IMR-90 (cell line): ENCODE results near the gene KCNT1. TPM values are rescaled to one million over a fixed set of nuclear protein-coding genes. Genes with fewer than 3 reads are reported as not detected.

Experiments
- ATAC-seq: fragments of 200-7000 bp; cut with Tn5 transposase; 2 replicates; pipeline ENCODE4 v1.9.1; 2020; ENCODE audit warnings: low read depth, mild to moderate bottlenecking, moderate library complexity
- BruUV-seq: library from RNA; stranded (reverse); fragments of 400-500 nt; replicated peaks from 2 replicates; lab custom pipeline; 2021; lab: Mats Ljungman, UMichigan
- CTCF ChIA-PET: fragments of 300-600 bp; formaldehyde crosslinking; extraction: SDS; loops from one replicate; lab custom pipeline; 2021; ENCODE audit warnings: antibody characterized with exemption; lab: Yijun Ruan, JAX
- POLR2A ChIA-PET: fragments of 300-600 bp; sonication (Branson Sonifier 250); formaldehyde crosslinking; loops from one replicate; lab custom pipeline; 2022; ENCODE audit warnings: antibody characterized with exemption; ENCODE audit not compliant: unreplicated experiment; lab: Charles Lee
- DNase-seq: peaks from one replicate; pipeline ENCODE4 v3.0.0; 2013
- H2AFZ ChIP-seq: replicated peaks from 2 replicates; pipeline ENCODE3; 2013; ENCODE audit warnings: low read length, mild to moderate bottlenecking; ENCODE audit not compliant: poor library complexity
- H2AK5ac ChIP-seq: 2 replicates; pipeline ENCODE4 v1.6.1; 2013; ENCODE audit warnings: low read depth, low read length, inconsistent platforms
- H2AK9ac ChIP-seq: replicated peaks from 2 replicates; pipeline ENCODE3; 2013; ENCODE audit warnings: mild to moderate bottlenecking, low read depth, low read length, moderate library complexity; ENCODE audit not compliant: poor library complexity
- H2BK120ac ChIP-seq: 2 replicates; pipeline ENCODE4 v1.6.1; 2013; ENCODE audit warnings: low read depth, low read length, inconsistent platforms
- H2BK15ac ChIP-seq: 3 replicates; pipeline ENCODE4 v1.6.1; 2013; ENCODE audit warnings: low read depth, low read length, inconsistent platforms
- H2BK20ac ChIP-seq: 2 replicates; pipeline ENCODE4 v1.6.1; 2013; ENCODE audit warnings: low read depth, mild to moderate bottlenecking, inconsistent platforms, low read length, moderate library complexity
- H2BK5ac ChIP-seq: 2 replicates; pipeline ENCODE4 v1.6.1; 2013; ENCODE audit warnings: mild to moderate bottlenecking, low read depth, low read length, inconsistent platforms; ENCODE audit not compliant: poor library complexity, severe bottlenecking
- H3K14ac ChIP-seq: replicated peaks from 2 replicates; pipeline ENCODE4 v1.6.1; 2013; ENCODE audit warnings: low read depth, low read length, inconsistent platforms
- H3K18ac ChIP-seq: 2 replicates; pipeline ENCODE4 v1.6.1; 2013; ENCODE audit warnings: low read depth, low read length, control low read depth
- H3K23ac ChIP-seq: 2 replicates; pipeline ENCODE4 v1.6.1; 2013; ENCODE audit warnings: low read depth, low read length, inconsistent platforms
- H3K27ac ChIP-seq: 2 replicates; pipeline ENCODE4 v1.5.1; 2013; ENCODE audit warnings: mild to moderate bottlenecking, control low read depth, low read length; ENCODE audit not compliant: insufficient read depth
- H3K27me3 ChIP-seq: 2 replicates; pipeline ENCODE4 v1.6.1; 2013; ENCODE audit warnings: low read length; ENCODE audit not compliant: control insufficient read depth, insufficient read depth
- H3K36me3 ChIP-seq: 2 replicates; pipeline ENCODE4 v1.6.1; 2013; ENCODE audit warnings: low read length, mixed read lengths; ENCODE audit not compliant: control insufficient read depth, insufficient read depth
- H3K4ac ChIP-seq: 2 replicates; pipeline ENCODE4 v1.6.1; 2013; ENCODE audit warnings: low read depth, low read length, inconsistent platforms
- H3K4me1 ChIP-seq: 2 replicates; pipeline ENCODE4 v1.6.1; 2013; ENCODE audit warnings: low read length, mixed read lengths; ENCODE audit not compliant: control insufficient read depth, insufficient read depth
- H3K4me2 ChIP-seq: 2 replicates; pipeline ENCODE4 v1.6.1; 2013; ENCODE audit warnings: low read depth, mild to moderate bottlenecking, control low read depth, low read length, moderate library complexity
- H3K4me3 ChIP-seq: 2 replicates; pipeline ENCODE4 v1.5.1; 2013; ENCODE audit warnings: low read depth, mild to moderate bottlenecking, control low read depth, low read length, moderate library complexity; ENCODE audit not compliant: insufficient read depth
- H3K56ac ChIP-seq: 2 replicates; pipeline ENCODE4 v1.6.1; 2013; ENCODE audit warnings: low read length, inconsistent platforms; ENCODE audit not compliant: insufficient read depth; ENCODE audit errors: extremely low read depth
- H3K79me1 ChIP-seq, 2 experiments: 2 replicates each; pipeline ENCODE4 v1.6.1; 2013; ENCODE audit warnings: low read length in 2 of 2, inconsistent platforms in 1 of 2, low read depth in 1 of 2
- H3K9ac ChIP-seq: 2 replicates; pipeline ENCODE4 v1.6.1; 2013; ENCODE audit warnings: low read depth, low read length, control low read depth
- H3K9me1 ChIP-seq: 2 replicates; pipeline ENCODE4 v1.6.1; 2013; ENCODE audit warnings: low read length, inconsistent platforms; ENCODE audit not compliant: insufficient read depth
- H3K9me3 ChIP-seq: 2 replicates; pipeline ENCODE4 v1.6.1; 2013; ENCODE audit warnings: low read length; ENCODE audit not compliant: control insufficient read depth, insufficient read depth
- H4K20me1 ChIP-seq: 2 replicates; pipeline ENCODE4 v1.6.1; 2013; ENCODE audit warnings: low read length, inconsistent platforms; ENCODE audit not compliant: insufficient read depth
- H4K5ac ChIP-seq: 2 replicates; pipeline ENCODE4 v1.6.1; 2013; ENCODE audit warnings: mild to moderate bottlenecking, low read depth, low read length, control low read depth
- H4K8ac ChIP-seq, 2 experiments: 2 replicates each; pipeline ENCODE4 v1.6.1; 2013; ENCODE audit warnings: low read depth in 2 of 2, low read length in 2 of 2, control low read depth in 1 of 2, inconsistent platforms in 1 of 2
- H4K91ac ChIP-seq: 2 replicates; pipeline ENCODE4 v1.6.1; 2013; ENCODE audit warnings: low read depth, low read length, inconsistent platforms; ENCODE audit not compliant: insufficient read depth
- CEBPB ChIP-seq: IDR thresholded peaks from 2 replicates; pipeline ENCODE4 v1.6.1; 2012; ENCODE audit warnings: low read depth, low read length, improper control_type of control experiment
- CHD1 ChIP-seq: IDR thresholded peaks from 2 replicates; pipeline ENCODE4 v1.6.1; 2012; ENCODE audit warnings: low read depth, low read length, improper control_type of control experiment
- CTCF ChIP-seq: conservative IDR thresholded peaks from 2 replicates; pipeline ENCODE4 v1.5.1; 2012; ENCODE audit warnings: mild to moderate bottlenecking, low read depth, low read length, improper control_type of control experiment
- ELK1 ChIP-seq: fragments of 150-350 bp; IDR thresholded peaks from 2 replicates; pipeline ENCODE4 v1.6.1; 2016; ENCODE audit warnings: low read depth, mild to moderate bottlenecking, low read length, moderate library complexity, borderline replicate concordance
- FOS ChIP-seq: fragments of 150-350 bp; IDR thresholded peaks from 2 replicates; pipeline ENCODE4 v1.6.1; 2016; ENCODE audit warnings: low read depth, low read length
- MAFK ChIP-seq: IDR thresholded peaks from 2 replicates; pipeline ENCODE4 v1.6.1; 2012; ENCODE audit warnings: low read depth, low read length, improper control_type of control experiment
- MAZ ChIP-seq: IDR thresholded peaks from 2 replicates; pipeline ENCODE4 v1.6.1; 2012; ENCODE audit warnings: low read depth, mild to moderate bottlenecking, low read length, improper control_type of control experiment, moderate library complexity, borderline replicate concordance
- MXI1 ChIP-seq: IDR thresholded peaks from 2 replicates; pipeline ENCODE4 v1.6.1; 2012; ENCODE audit warnings: low read depth, mild to moderate bottlenecking, low read length, moderate library complexity, borderline replicate concordance
- NFE2L2 ChIP-seq: fragments of 150-350 bp; IDR thresholded peaks from 2 replicates; pipeline ENCODE4 v1.6.1; 2016; ENCODE audit warnings: low read depth, mild to moderate bottlenecking, low read length
- POLR2A ChIP-seq: IDR thresholded peaks from 2 replicates; pipeline ENCODE4 v1.6.1; 2012; ENCODE audit warnings: mild to moderate bottlenecking, low read depth, low read length
- RAD21 ChIP-seq: IDR thresholded peaks from 2 replicates; pipeline ENCODE4 v1.6.1; 2012; ENCODE audit warnings: low read length, improper control_type of control experiment
- RCOR1 ChIP-seq: IDR thresholded peaks from 2 replicates; pipeline ENCODE4 v1.6.1; 2012; ENCODE audit warnings: mild to moderate bottlenecking, low read length, improper control_type of control experiment; ENCODE audit not compliant: insufficient replicate concordance
- RFX5 ChIP-seq: IDR thresholded peaks from 2 replicates; pipeline ENCODE4 v1.8.0; 2012; ENCODE audit warnings: low read depth, mild to moderate bottlenecking, low read length, moderate library complexity
- USF2 ChIP-seq: fragments of 150-350 bp; IDR thresholded peaks from 2 replicates; pipeline ENCODE4 v1.6.1; 2017; ENCODE audit warnings: mild to moderate bottlenecking, antibody characterized with exemption, low read length, low read depth
- WGBS, 2 experiments: methylation state at CpG; one replicate each; pipeline versions ENCODE4 v1.1.5 to v1.1.7; 2013; ENCODE audit warnings: missing lambda C conversion rate in 2 of 2; ENCODE audit not compliant: insufficient read length in 1 of 2; ENCODE audit errors: extremely low coverage in 2 of 2; 5-methylcytosine and 5-hydroxymethylcytosine counted together
- dilution Hi-C: fragments of 300-500 bp; cut with HindIII; formaldehyde crosslinking; loops from one replicate; pipeline ENCODE4 v1.14.3; 2018; ENCODE audit warnings: low sequenced_read_pairs; ENCODE audit not compliant: unreplicated experiment
- in situ Hi-C: fragments of 300-500 bp; cut with MboI; formaldehyde crosslinking; loops from 3 replicates; pipeline ENCODE4 v1.14.3; 2019; ENCODE audit warnings: low sequenced_read_pairs, inconsistent platforms, mixed read lengths
- intact Hi-C: fragments of 100-400 bp; cut with micrococcal nuclease; formaldehyde crosslinking; loops from 2 replicates; pipeline ENCODE4 v1.10.0; 2022
- polyA plus RNA-seq, 3 experiments: library from polyadenylated mRNA; depleted of rRNA; stranded (reverse); fragments of >200 nt; gene quantifications; 2 replicates each; pipeline ENCODE4 v1.2.3, GENCODE V29; 2012; ENCODE audit warnings: low replicate concordance in 1 of 3
- total RNA-seq: library from RNA; depleted of rRNA; stranded (reverse); fragments of >200 nt; gene quantifications from 2 replicates; pipeline ENCODE4 v1.2.3, GENCODE V29; 2012

KCNT1 gene
- total and polyA plus RNA-seq, 2 of the 4 experiments (the other 2 are of a cell fraction): not detected

GRCh38 chr9:135693771-135694170, 8.2 kb upstream of the KCNT1 start:
- no peaks in the 10 kb centered on the region for H3K36me3 ChIP-seq
- H4K91ac ChIP-seq: no peak overlapping the region
- H3K4me2 ChIP-seq: no peak overlapping the region
- H2BK120ac ChIP-seq: no peak overlapping the region
- no peak overlapping the region for H3K4ac ChIP-seq
- in situ Hi-C loops: no loop called here
- H3K9ac ChIP-seq: no peak overlapping the region
- no peak overlapping the region for H3K27ac ChIP-seq
- H3K79me1 ChIP-seq: no peaks in the 10 kb centered on the region
- H3K56ac ChIP-seq: no peak overlapping the region
- H2BK5ac ChIP-seq: no peak overlapping the region
- no peak overlapping the region for H3K23ac ChIP-seq
- H3K9me3 ChIP-seq: no peaks in the 10 kb centered on the region
- no peak overlapping the region for H2AK5ac ChIP-seq
- no peaks in the 10 kb centered on the region for H3K4me1 ChIP-seq
- no peak overlapping the region for H4K8ac ChIP-seq
- H3K4me3 ChIP-seq: no peak overlapping the region
- H3K14ac ChIP-seq: no peak overlapping the region
- no peak for ATAC-seq
- no peak overlapping the region for H2AK9ac ChIP-seq
- no peak for DNase-seq
- WGBS, 2 experiments: 55% methylated on average over 6 of the region's 11 CpGs; no CpG with 5 or more reads in 1 of the 2 experiments
- TF ChIP-seq RFX5: no peak
- TF ChIP-seq RCOR1: no peak
- TF ChIP-seq MAZ: no peak
- no peak for TF ChIP-seq POLR2A
- TF ChIP-seq USF2: no peak
- TF ChIP-seq MAFK: no peak
- no peak for TF ChIP-seq CEBPB
- no peak for TF ChIP-seq MXI1
- no peak for TF ChIP-seq ELK1
- no peak for TF ChIP-seq FOS
- TF ChIP-seq RAD21: no peak
- TF ChIP-seq CTCF: no peak
- TF ChIP-seq CHD1: no peak
- no peak for TF ChIP-seq NFE2L2
- peaks cover 4% of the 10 kb centered on the region; the same call in 1 of the 2 replicates for H3K9me1 ChIP-seq
- intact Hi-C loops: no loop called here
- no peak overlapping the region for H4K5ac ChIP-seq
- H3K18ac ChIP-seq: no peak overlapping the region
- no peak overlapping the region for H2BK20ac ChIP-seq
- no peak overlapping the region for H2BK15ac ChIP-seq
- POLR2A ChIA-PET: no interaction called here
- dilution Hi-C loops: no loop called here
- no peak overlapping the region for H2AFZ ChIP-seq
- H3K27me3 ChIP-seq: peaks cover 2% of the 10 kb centered on the region; the same call in 1 of the 2 replicates
- BruUV-seq: no TSS peak
- no peaks in the 10 kb centered on the region for H4K20me1 ChIP-seq
- CTCF ChIA-PET: no interaction called here
